ENCODE data around the gene ACOX2.

ACOX2 gene

DNA sequence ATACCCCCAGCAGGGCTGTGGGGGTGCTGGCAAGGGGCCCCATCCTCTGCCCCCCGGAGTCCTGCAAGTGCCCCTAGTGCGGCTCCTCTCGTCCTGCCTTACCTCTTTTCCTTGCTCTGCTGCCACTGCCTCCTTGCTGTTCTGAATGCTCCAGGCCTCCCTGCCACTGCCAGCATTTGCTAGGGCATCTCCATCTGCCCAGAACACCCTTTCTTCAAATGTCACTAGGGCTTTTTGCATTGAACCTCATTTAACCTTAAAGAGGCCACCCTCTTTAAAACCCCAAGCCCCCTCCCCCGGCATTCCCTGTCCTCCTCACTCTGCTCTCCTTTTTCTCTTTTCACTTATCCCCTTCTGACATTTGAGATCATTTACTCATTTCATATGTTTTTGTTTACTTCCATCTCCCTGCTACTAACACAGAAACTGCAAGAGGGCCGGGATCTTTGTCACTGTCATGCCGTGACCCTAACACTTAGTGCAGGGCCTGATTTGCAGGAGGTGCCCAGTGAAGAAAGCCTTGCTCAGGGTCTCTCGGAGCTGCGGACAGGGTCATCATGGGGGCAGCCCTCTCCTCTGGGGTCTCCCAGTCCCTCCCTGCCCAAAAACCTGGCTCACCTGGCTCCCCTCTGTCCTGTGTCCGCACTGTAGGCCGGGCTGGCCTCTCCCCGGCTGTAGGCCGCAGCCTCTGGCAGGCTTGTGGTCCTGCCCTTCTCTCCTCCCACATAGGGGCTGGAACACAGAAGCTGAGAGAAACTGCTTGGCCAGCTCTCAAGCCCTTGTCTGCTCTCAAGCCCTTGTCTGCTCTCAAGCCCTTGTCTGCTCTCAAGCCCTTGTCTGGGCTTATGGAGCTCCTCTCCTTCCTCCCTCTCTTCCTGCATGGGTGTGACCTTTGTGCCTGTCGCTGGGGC is at the start of gene ACOX2:
TSS of gene ACOX2 (minus strand) at position 690 of the 911 bp plus-strand sequence. CDS start 2,084 bp downstream, outside the sequence.
- no peak for DNase-seq (ENCODE audit: low spot score)

DNA sequence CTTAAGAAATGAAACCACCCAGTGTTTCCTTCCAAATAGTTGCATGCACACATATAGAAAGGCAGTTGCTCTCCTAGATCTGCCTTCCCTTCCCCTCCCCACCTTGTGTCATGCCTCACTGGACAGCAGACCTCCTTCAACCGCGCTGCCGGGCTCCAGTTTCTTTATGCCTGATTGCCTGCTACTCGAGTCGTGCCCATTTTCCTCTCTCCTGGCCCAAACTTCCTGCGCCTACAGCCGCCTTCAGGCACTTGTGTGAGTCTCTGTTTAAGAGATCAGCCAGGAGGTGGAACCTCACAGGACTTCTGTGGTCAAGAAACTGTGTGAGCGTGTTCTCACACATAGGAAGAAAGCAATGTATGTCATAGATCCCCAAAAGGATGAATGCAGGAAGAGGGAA is 49.0 kb upstream of the ACOX2 start:
- peak; percentile 40 for DNase-seq (ENCODE audit: low spot score)

DNA sequence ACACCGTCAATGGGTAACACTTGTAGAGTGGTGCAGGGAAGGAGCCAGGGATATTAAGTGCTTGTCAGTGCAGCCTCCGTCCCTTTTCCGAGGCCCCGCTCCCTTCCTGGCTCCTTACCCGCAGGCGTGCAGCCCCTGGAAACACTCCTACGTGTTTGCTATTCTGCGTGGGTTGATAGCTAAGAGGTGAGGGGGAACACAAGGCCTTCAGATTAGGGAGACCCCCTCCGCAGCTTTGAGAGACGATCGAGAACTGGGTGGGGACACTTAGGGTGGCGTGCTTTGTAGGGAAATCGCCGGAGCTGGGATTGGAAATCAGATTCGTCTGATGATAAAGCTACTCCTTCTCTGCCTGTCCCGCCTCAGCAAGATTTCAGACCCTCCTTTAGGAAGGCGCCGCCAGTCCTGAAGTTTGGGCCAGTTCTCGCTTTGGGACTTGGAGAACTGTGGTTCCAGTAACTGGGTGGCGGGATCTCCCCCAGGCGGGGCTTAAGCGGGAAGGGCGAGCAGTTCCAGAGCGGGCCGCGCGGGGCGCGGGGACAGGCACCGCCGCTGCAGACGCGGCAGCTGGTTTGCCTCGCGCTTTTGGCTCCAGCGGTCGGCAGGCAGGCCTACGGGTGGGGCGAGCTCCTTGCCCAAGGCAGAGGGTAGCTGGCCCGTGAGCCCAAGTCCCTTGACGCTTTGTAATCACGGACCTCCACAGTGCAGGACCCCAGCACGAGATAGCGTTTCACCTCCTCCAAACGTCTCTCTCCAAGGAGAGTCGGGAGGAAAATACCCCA is 48.2 kb upstream of the ACOX2 start:
- peak; percentile 94 for DNase-seq (ENCODE audit: low spot score)

DNA sequence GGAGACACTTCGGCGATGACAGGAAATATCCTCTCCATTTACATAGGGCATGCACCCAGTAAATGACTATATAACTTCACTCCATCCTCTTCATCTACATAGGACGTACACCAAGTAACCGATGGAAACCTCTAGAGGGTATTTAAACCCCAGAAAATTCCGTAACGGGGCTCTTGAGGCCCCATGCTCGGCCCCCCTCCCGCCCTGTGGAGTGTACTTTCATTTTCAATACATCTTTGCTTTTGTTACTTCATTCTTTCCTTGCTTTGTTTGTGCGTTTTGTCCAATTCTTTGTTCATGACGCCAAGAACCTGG is 47.7 kb upstream of the ACOX2 start:
- DNase-seq (ENCODE audit: low spot score), result no peak

DNA sequence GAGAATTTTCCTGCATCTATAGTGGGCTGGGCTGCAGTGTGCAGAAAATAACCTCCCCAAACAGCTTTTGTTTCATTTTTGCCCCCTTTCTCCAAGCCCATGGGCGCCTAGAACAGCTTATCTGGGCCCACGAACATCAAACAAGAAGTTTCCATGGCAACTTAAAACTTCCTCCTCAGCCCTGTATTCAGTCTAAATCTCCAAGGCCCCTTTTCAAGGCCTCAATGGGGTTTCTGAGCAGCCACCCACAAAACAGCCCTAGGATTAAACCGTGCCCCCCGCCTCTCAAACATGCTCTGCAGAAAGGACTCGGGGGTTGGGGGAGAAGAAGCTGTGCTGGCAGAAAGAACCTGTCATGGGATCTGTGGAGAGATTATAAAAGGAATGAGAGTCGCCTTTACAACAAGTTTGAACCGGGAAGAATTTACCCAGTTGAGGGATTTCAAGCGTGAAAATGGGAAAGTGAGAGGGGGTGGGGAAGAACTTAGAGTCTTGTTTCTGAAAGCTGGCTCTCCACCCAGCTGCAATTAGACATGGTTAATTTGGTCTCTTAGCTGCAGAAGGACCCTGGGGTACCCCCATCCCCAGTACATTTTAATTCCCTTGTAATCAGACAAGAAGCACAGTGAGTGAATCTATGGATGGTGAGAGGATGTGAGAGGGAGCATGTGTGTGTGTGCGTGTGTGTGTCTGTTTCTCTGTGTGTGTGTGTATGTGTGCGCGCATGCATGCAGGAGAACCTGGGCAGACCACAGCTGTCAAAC is 44.5 kb upstream of the ACOX2 start:
- peak; percentile 32 for DNase-seq (ENCODE audit: low spot score)

DNA sequence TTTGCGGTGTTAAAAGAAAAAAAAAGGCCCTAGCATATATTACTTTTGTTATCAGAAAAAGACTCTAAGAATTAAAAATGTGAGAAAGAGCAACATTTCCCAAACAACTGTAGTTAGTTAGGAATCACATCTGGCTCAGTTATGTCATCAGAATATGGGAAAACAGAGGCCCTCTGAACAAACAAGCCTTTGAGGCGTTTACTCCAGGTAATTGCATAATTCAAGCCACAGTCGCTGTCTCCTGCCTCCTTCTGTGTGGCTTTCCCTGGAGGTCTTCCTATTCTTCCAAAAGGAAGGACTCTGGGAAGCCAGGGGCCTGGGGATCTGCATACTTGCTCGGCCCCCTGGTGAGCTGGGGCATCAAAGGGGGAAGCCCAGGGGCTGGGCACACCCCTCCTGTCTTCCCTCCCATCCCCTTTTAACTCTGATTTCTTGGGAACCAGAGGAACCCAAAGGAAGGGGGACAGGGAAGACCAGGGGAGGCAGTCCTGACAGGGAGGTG is 43.9 kb upstream of the ACOX2 start:
- DNase-seq (ENCODE audit: low spot score), result no peak

DNA sequence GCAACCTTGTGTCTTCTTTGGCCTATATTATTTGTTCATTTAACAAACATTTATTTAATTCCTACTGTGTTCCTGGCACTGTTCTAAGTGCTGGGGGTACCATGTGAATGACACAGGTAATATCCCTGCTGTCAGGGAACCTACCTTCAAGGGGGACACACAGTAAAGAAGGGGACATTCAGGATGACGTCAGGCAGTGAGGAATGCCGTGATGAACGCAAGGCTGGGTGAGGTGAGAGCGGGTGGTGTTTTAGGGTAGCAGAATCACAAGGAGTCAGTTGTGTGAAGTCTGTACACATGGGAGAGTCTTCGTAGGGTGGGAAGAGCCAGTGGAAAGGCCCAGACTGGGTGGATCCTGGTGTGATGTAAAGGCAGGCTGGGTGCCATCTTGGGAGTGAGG is 41.9 kb upstream of the ACOX2 start:
- DNase-seq (ENCODE audit: low spot score), result no peak

DNA sequence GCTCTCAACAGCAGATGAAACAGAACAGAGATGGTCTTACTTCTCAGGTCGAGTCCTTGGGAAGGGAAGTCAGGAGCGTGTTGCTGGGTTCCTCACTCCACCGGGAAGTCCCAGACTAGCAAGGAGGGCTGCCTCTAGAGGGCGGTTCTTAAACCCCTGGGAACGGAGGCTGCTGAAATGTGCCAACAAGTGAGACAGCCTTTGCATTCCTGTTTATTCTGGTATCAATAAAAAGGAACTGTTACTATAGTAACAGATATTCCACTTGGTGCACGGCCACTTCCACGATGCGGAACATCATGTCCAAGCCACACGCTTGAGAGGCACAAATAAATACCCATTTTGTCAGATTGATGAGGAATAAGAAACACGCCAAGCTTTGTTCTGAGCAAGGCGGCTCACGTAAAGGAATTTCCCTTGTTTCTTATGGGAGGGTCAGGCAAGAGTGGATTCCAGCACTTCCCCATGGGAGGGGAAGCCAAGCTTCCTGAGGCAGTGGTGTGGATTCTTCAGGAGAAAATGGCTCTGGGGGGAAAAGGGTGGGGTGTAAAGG is 40.4 kb upstream of the ACOX2 start, which contains the start of gene FAM107A:
TSS of gene FAM107A (minus strand) at position 123 of the 553 bp plus-strand sequence. CDS start 7,531 bp downstream, outside the sequence.
- peak; percentile 54 for DNase-seq (ENCODE audit: low spot score)

DNA sequence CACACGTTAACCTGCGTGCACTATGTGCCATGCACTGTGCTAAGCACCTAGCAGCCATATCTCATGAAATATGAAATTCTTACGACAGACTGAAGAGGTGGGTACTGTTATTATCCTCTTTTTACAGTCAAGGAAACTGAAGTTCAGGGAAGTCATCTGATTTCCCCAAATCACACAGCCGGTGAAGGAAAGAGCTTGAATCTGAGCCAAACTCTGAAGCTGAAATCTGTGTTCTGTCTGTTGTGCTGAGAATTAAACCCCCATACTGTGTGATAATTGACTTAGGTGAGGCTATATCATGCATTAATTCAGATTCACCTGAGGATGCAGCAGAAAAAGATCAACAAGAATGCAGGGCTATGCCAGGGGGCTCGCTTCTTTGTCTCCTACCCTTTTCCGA is 39.7 kb upstream of the ACOX2 start:
- DNase-seq (ENCODE audit: low spot score), result no peak

DNA sequence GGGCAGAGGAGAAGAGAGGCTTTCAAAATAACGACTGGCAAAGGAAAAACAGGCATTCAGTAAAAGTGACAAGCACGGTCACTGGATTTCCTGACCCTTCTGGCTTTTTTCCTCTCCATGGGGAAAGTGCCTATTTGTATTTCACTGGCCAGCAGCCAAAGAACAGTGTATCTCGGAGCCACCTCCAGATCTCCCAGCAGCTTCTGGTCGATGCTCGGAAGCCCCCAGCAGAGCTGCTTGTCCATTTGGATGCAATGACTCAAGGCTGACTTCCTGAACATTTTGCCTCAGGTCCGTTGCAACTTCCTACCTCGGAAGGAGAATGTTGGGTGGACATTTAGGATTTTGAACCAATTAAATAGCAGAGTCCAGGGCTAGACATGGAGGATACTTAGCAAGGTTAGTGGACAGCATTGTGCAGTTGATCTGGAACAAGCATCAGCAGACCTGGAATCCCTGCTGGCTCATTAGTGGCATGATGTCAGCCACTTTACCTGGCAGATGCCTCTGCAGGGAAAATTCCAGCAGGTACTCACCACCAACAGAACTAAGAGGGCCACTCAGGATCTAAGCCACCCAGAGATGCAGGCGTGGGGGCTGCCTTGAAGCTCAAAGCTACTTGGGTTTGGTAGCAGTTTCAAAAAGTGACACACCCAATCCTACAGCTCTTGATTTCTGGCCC is 39.1 kb upstream of the ACOX2 start:
- no peak for DNase-seq (ENCODE audit: low spot score)

DNA sequence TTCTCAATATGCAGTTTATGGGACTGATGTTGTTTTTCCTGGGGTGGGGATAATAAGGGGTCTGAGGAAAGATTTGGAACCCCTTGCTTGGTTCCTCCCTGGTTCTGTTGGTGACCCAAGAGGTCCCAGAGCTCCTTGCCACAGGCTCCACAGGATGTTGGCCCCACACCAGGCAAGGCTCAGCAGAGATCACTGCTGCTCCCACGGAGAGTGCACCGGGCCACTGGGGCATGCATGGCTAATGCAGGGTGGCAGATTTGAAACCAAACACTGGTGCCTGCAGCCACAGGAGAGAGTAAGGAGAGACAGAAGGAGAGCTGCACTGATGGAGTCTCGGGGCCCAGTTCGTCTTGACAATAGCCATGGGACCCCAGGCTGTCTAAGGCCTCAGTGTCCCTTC is 37.7 kb upstream of the ACOX2 start:
- no peak for DNase-seq (ENCODE audit: low spot score)

DNA sequence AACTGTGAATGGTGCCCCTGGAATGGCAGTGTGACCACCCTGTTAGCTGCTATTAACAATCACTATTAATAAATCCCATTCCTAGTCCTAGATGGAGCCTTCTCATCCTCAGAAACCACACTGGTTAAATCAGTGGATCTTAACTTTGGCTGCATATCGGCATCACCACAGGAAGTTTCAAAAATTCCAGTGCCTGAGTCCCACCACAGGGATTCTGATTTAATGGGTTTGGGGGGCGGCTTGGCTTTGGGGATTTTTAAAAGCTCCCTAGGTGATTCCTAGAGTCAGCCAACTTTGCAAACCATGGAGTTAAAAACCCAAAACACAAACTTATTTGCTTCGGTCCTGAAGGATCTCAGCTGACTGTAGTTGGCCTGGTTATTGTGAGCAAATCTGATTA is 37.1 kb upstream of the ACOX2 start:
- no peak for DNase-seq (ENCODE audit: low spot score)

DNA sequence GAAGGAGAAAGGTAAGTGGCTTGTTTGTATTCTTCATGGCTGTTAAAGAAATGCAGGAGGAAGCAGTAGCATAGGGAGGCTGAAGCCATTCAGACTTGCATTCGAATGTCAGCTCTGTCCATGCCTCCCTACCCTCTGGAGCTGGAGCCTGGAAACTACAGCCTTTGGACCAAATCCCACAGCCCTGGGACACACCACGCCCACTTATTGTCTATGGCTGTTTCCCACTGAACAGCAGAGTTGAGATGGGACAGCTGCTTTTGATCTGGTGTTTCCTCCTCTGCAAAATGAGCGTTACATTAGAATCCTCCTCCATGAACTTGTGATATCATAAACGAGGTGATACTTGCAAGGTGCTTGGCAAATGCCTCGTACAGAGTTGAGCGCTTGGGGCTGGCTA is 36.6 kb upstream of the ACOX2 start:
- DNase-seq (ENCODE audit: low spot score), result no peak

DNA sequence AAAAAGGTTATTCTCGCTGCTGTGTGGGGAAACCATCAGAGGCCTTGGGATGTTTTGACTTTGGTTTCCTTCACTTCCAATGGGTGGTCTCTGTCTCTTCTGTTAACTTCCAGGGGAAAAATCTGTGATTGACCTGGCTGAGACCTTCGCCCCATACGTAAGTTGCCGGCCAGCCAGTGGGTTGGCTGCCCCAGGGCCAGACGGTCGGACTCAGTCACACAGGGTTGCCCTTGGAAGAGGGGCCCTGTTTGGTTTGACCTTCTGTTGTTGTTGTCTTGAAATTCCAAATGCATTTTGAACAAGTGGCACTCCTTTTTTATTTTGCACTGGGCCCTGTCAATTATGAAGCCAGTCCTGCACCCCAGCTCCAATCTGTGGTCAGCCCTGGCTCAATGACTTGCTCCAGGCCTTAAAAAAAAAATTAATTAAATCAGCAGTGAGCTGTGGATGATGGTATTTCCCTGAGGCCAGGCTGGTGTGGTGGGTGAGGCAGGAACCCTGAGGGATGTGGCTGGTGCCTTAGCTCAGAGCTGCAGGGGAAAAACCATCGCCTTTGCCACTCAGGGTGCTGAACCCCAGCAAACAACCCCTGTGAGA is 35.7 kb upstream of the ACOX2 start:
- DNase-seq (ENCODE audit: low spot score), result no peak

DNA sequence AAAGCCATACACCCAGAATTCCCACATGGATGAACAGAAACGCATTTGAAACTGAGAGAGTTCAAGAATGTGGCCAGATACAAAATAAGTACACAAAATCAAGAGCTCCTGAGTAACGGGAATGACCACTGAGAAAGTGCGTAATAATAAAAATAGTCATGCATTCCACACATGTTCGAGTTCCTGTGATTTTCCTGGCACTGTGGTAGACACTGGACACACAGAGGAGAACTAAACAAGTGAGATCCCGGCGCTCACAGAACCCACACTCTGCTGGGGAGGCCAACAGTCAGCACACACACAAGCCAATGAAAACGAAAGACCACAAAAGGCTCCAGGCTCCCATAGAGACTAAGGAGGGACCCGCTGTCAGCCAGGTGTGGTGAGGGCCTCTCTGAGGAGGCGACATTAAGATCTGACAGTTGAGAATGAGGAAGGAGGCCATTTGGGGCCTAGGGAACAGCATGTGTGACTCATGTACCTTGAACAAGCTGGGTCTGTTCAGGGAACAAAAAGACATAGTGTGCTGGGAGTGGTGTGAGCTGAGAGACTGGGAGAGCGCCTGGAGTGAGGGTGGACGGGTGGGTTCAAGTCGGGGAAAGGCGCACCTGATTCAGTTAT is 35.1 kb upstream of the ACOX2 start:
- DNase-seq (ENCODE audit: low spot score), result no peak

DNA sequence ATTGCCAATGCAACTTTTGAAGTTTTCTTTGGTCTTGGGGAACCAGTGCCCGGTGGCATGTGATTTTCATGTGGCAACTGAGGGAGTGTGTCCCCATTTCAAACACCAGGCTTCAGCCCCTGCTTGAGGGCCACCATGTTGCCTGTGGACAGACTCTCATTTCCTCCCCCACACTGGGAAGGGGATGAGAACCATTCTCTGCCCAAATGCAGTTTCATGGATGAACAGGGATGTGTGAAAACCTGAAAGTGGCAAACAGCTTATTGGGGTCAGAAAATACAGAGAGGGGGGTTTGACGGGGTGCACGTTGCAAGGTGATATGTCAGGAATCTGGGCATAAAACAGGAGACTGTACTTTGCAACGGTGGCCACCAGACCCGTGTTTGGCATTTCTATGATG is 33.9 kb upstream of the ACOX2 start:
- no peak for DNase-seq (ENCODE audit: low spot score)

DNA sequence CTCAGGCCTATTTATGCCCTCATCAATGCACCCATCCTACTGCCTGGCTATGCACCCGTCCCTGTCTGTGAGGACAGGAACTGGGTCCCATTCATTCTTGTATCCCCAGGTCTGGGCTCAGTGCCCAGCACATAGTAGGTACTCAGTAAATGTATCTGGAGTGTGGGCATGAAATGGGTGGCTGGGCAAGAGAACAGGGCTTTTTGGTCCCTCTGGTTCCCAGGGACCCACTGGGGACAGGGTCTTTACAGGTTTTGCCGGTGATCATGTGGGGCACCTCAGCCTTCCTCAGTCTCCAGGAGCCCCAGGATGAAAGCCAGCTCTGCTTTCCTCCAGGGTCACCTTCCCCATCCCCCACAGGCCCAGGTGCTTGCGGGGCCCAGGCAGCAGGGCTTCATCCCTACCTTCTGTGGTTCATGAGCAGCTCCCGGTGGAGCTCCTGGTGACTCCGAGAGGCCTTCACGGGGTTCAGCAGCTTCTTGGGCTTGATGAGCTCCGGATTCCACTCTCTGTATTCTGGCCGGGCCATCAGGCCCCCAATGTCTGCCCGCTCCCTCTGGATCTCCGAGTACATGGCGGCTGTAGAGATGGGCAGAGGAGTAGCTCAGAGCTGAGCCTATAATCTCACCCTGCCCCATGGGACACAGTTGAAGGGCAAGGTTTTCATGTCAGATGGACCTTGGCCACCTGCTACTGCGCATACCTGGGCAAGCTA is 32.5 kb upstream of the ACOX2 start:
- DNase-seq (ENCODE audit: low spot score), result no peak

DNA sequence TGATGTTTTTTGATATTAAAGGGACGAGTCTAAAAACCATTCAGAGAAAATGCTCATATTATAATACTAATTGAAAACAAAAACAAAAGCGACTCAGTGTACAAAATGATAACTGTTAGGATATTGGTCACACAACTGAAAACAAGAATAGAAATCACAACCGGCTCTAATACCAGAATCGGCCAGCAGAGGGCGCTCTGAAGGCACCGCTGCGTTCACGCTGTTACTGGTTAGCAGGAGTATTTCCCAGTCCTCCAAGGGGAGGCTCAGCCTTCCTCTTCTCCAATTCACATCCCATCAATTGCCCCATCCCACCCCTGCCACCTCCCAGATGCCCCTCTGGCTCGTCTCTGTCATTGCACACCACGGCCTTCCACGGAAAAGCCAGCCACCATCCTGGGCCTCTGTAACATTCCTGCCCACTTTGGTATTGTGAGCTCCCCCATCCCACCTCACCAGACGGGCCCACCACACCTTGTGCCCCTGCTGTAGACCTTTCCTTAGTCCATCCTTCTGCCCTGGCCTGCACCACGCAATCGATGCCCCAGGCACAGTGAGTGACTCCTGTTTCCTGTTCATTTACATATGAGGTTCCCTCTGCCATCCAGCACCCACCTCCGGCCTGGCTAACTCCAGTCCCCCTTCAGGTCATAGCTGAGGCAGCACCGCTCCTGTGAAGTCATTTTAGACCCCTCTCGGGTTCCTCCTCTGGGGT is 31.7 kb upstream of the ACOX2 start:
- peak; percentile 67 for DNase-seq (ENCODE audit: low spot score)

DNA sequence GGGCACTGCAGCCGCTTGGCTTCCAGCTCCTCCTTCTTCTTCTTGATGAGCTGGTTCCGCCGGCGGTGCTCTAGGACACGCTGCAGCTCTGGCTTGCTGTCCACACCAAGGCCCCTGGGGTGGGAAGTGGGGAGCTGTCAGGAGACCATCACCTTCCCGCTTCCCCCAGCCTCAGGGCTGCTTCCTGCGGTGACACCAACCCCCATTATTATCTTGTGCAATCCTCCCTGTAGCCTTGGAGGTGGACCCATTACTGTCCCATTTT is 30.2 kb upstream of the ACOX2 start:
- DNase-seq (ENCODE audit: low spot score), result no peak

Data from iPS-NIHi11 (cell line).